Panc1 (cell line): Measurements from ENCODE around the gene USP24. TPM values are rescaled to one million over a fixed set of nuclear protein-coding genes. Genes with fewer than 3 reads are reported as not detected.

Experiments used
- ATAC-seq: fragments of 200-7000 bp; cut with Tn5 transposase; 2 replicates; pipeline ENCODE4 v1.9.1; 2020; ENCODE audit warnings: mild to moderate bottlenecking, moderate library complexity
- BruUV-seq: library from RNA; stranded (reverse); fragments of 400-500 nt; replicated peaks from 2 replicates; lab custom pipeline; 2021; lab: Mats Ljungman, UMichigan
- CTCF ChIA-PET: fragments of 300-600 bp; sonication (Branson Sonifier 250); formaldehyde crosslinking; loops from one replicate; lab custom pipeline; 2022; ENCODE audit warnings: antibody characterized with exemption; lab: Charles Lee
- POLR2A ChIA-PET: fragments of 300-600 bp; sonication (Branson Sonifier 250); formaldehyde crosslinking; loops from one replicate; lab custom pipeline; 2022; ENCODE audit warnings: antibody characterized with exemption; lab: Charles Lee
- DNase-seq: peaks from one replicate; pipeline ENCODE4 v3.0.0-alpha.2; 2010; ENCODE audit warnings: low read depth, low spot score
- H3K27ac ChIP-seq: 2 replicates; pipeline ENCODE4 v1.5.1; 2011; ENCODE audit warnings: mild to moderate bottlenecking, low read length, inconsistent platforms
- H3K27me3 ChIP-seq: fragments of 200-500 bp; sonication (Bioruptor generic); 2 replicates; pipeline ENCODE4 v1.6.0; 2014; ENCODE audit warnings: low read length, inconsistent platforms; ENCODE audit not compliant: control insufficient read depth, insufficient read depth
- H3K36me3 ChIP-seq: fragments of 200-500 bp; sonication (Bioruptor generic); 2 replicates; pipeline ENCODE4 v1.5.1; 2014; ENCODE audit warnings: inconsistent platforms, mild to moderate bottlenecking, low read length, moderate library complexity; ENCODE audit not compliant: control insufficient read depth, insufficient read depth
- H3K4me1 ChIP-seq: 2 replicates; pipeline ENCODE4 v1.5.1; 2011; ENCODE audit warnings: inconsistent platforms, mild to moderate bottlenecking, low read length, moderate library complexity; ENCODE audit not compliant: control insufficient read depth, insufficient read depth
- H3K4me3 ChIP-seq, 2 experiments: 2 replicates each; pipeline ENCODE4 v1.5.1; 2011 to 2012; ENCODE audit warnings: low read depth in 2 of 2, low read length in 2 of 2, mild to moderate bottlenecking in 2 of 2, inconsistent platforms in 1 of 2, moderate library complexity in 1 of 2
- H3K9me3 ChIP-seq: fragments of 200-500 bp; sonication (Bioruptor generic); 2 replicates; pipeline ENCODE4 v1.5.1; 2014; ENCODE audit warnings: low read depth, mild to moderate bottlenecking, inconsistent platforms, low read length, moderate library complexity; ENCODE audit not compliant: control insufficient read depth, insufficient read depth
- CTCF ChIP-seq: fragments of 450-650 bp; IDR thresholded peaks from 2 replicates; pipeline ENCODE4 v1.5.1; 2017; ENCODE audit warnings: mild to moderate bottlenecking
- POLR2AphosphoS5 ChIP-seq: IDR thresholded peaks from 2 replicates; pipeline ENCODE4 v1.6.1; 2012; ENCODE audit warnings: mild to moderate bottlenecking, low read depth, low read length, moderate library complexity
- SIN3A ChIP-seq: IDR thresholded peaks from 2 replicates; pipeline ENCODE4 v1.6.1; 2012; ENCODE audit warnings: low read depth, mild to moderate bottlenecking, low read length, moderate library complexity, borderline replicate concordance; ENCODE audit not compliant: insufficient read depth
- TCF7L2 ChIP-seq: IDR thresholded peaks from 2 replicates; pipeline ENCODE4 v1.6.1; 2011; ENCODE audit warnings: mild to moderate bottlenecking, low read depth, low read length, inconsistent platforms
- in situ Hi-C: cut with HindIII; loops from 2 replicates; pipeline ENCODE4 v1.10.0; 2016; ENCODE audit warnings: low sequenced_read_pairs, low pct_unique_long_range_greater_than_20kb
- intact Hi-C: fragments of 100-400 bp; cut with micrococcal nuclease; formaldehyde crosslinking; loops from one replicate; pipeline ENCODE4 v1.10.0; 2022; ENCODE audit not compliant: unreplicated experiment
- total RNA-seq: library from RNA; stranded (reverse); gene quantifications from one replicate; pipeline ENCODE4 v1.2.1, GENCODE V29; 2021; ENCODE audit not compliant: unreplicated experiment
- TF ChIP-seq, protein P1 (sequence below), 2 experiments: IDR thresholded peaks; 2 replicates each; pipeline ENCODE4 v1.6.1; 2011 to 2012; ENCODE audit warnings: low read depth in 2 of 2, control low read depth in 1 of 2, low read length in 1 of 2, mild to moderate bottlenecking in 1 of 2, moderate library complexity in 1 of 2; ENCODE audit not compliant: insufficient read depth in 1 of 2

USP24 gene
- total RNA-seq, 1 experiment from 2014 or later = 52.2 TPM

GRCh38 chr1:55141295-55141893, 73.8 kb downstream of the USP24 start:
- Histone ChIP-seq H3K27ac (no peak overlapping the region), H3K4me1 (no peaks in the 10 kb centered on the region; the same call in 1 of the 2 replicates), H3K36me3 (peaks cover 75% of the 10 kb centered on the region), H3K9me3 (no peaks in the 10 kb centered on the region), H3K4me3 (no peak overlapping the region), H3K27me3 (no peaks in the 10 kb centered on the region)
- intact Hi-C loops (loop anchor here (5.0 kb wide), 2 partner anchors 71 to 1446 kb away; no protein-coding TSS in a partner anchor), in situ Hi-C loops (no loop called here)
- CTCF ChIA-PET = no interaction called here
- DNase-seq (no peak), ATAC-seq (no peak)
- no peak for TF ChIP-seq POLR2AphosphoS5
- TF ChIP-seq TCF7L2 = no peak
- TF ChIP-seq CTCF = no peak
- TF ChIP-seq, protein P1, sequence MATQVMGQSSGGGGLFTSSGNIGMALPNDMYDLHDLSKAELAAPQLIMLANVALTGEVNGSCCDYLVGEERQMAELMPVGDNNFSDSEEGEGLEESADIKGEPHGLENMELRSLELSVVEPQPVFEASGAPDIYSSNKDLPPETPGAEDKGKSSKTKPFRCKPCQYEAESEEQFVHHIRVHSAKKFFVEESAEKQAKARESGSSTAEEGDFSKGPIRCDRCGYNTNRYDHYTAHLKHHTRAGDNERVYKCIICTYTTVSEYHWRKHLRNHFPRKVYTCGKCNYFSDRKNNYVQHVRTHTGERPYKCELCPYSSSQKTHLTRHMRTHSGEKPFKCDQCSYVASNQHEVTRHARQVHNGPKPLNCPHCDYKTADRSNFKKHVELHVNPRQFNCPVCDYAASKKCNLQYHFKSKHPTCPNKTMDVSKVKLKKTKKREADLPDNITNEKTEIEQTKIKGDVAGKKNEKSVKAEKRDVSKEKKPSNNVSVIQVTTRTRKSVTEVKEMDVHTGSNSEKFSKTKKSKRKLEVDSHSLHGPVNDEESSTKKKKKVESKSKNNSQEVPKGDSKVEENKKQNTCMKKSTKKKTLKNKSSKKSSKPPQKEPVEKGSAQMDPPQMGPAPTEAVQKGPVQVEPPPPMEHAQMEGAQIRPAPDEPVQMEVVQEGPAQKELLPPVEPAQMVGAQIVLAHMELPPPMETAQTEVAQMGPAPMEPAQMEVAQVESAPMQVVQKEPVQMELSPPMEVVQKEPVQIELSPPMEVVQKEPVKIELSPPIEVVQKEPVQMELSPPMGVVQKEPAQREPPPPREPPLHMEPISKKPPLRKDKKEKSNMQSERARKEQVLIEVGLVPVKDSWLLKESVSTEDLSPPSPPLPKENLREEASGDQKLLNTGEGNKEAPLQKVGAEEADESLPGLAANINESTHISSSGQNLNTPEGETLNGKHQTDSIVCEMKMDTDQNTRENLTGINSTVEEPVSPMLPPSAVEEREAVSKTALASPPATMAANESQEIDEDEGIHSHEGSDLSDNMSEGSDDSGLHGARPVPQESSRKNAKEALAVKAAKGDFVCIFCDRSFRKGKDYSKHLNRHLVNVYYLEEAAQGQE (IDR thresholded peaks at IDR 0.05; ENCODE audit: insufficient read depth in 1 of 2, low read depth in 2 of 2, low read length in 1 of 2) = no peak
- no peak for TF ChIP-seq SIN3A
- no TSS peak for BruUV-seq
- POLR2A ChIA-PET = no interaction called here

- ChIA-PET CTCF (interaction anchor here (0.6 kb wide), 1 partner anchor 1678 kb away, joined by 3 read pairs; the partner anchor contains the start of gene FYB2), POLR2A (no interaction called here)
- Histone ChIP-seq H3K36me3 (peaks cover 74% of the 10 kb centered on the region), H3K9me3 (no peaks in the 10 kb centered on the region), H3K4me3 (no peak overlapping the region), H3K27me3 (no peaks in the 10 kb centered on the region), H3K27ac (no peak overlapping the region), H3K4me1 (no peaks in the 10 kb centered on the region; the same call in 1 of the 2 replicates)
- in situ Hi-C loops (no loop called here), intact Hi-C loops (loop anchor here (1.0 to 5.0 kb wide), 3 partner anchors 72 to 1447 kb away; no protein-coding TSS in a partner anchor)
- ATAC-seq = peak; percentile 96
- peak; percentile 56 for DNase-seq
- no TSS peak for BruUV-seq
- TF ChIP-seq, protein P1 (IDR thresholded peaks at IDR 0.05; ENCODE audit: insufficient read depth in 1 of 2, low read depth in 2 of 2, low read length in 1 of 2) = no peak
- TF ChIP-seq CTCF = peak; percentile 83
Measured at GRCh38 chr1:55140546-55140983, 74.6 kb downstream of the USP24 start.
